Liver (tissue), 9 donors: ENCODE data around the gene TUBGCP6. TPM values are rescaled to one million over a fixed set of nuclear protein-coding genes. Genes with fewer than 3 reads are reported as not detected.

Experiments used
- DNase-seq: peaks from one replicate; pipeline ENCODE4 v3.0.0-alpha.2; 2017; ENCODE audit warnings: low spot score
- H3K27ac ChIP-seq, 2 donors: one replicate each; pipeline ENCODE4 v1.7.0; 2013; ENCODE audit warnings: inconsistent platforms in 2 of 2, low read length in 2 of 2, control low read depth in 1 of 2, low read depth in 1 of 2, mild to moderate bottlenecking in 1 of 2
- H3K27me3 ChIP-seq, 4 donors: one replicate each; pipeline versions ENCODE4 v1.6.1 to v1.7.0; 2013; ENCODE audit warnings: low read length in 3 of 4, inconsistent platforms in 1 of 4, mild to moderate bottlenecking in 1 of 4, moderate library complexity in 1 of 4; ENCODE audit not compliant: control insufficient read depth in 4 of 4, insufficient read depth in 4 of 4
- H3K36me3 ChIP-seq, 4 donors: one replicate each; pipeline versions ENCODE4 v1.6.1 to v1.7.0; 2013; ENCODE audit warnings: low read length in 3 of 4, mild to moderate bottlenecking in 3 of 4, low read depth in 1 of 4, moderate library complexity in 1 of 4; ENCODE audit not compliant: control insufficient read depth in 4 of 4, insufficient read depth in 3 of 4
- H3K4me1 ChIP-seq, 4 donors: one replicate each; pipeline versions ENCODE4 v1.6.1 to v1.7.0; 2013; ENCODE audit warnings: low read length in 3 of 4, mild to moderate bottlenecking in 3 of 4, moderate library complexity in 1 of 4; ENCODE audit not compliant: control insufficient read depth in 4 of 4, insufficient read depth in 4 of 4
- H3K4me3 ChIP-seq, 3 donors: one replicate each; pipeline versions ENCODE4 v1.6.1 to v1.7.0; 2013; ENCODE audit warnings: low read length in 3 of 3, control low read depth in 1 of 3, low read depth in 1 of 3, mild to moderate bottlenecking in 1 of 3
- H3K9ac ChIP-seq, 2 donors: one replicate each; pipeline ENCODE4 v1.7.0; 2013; ENCODE audit warnings: low read length in 2 of 2, mild to moderate bottlenecking in 2 of 2, moderate library complexity in 2 of 2, control low read depth in 1 of 2, low read depth in 1 of 2
- H3K9me3 ChIP-seq, 4 donors: one replicate each; pipeline versions ENCODE4 v1.6.1 to v1.7.0; 2013; ENCODE audit warnings: low read length in 3 of 4; ENCODE audit not compliant: control insufficient read depth in 4 of 4
- EGR1 ChIP-seq, 2 donors: IDR thresholded peaks; 2 replicates each; pipeline ENCODE4 v1.6.1; 2016 to 2018; ENCODE audit warnings: antibody characterized with exemption in 2 of 2, low read depth in 2 of 2
- FOXA1 ChIP-seq: IDR thresholded peaks from 2 replicates; pipeline ENCODE4 v1.6.1; 2016; ENCODE audit warnings: antibody characterized with exemption
- FOXA2 ChIP-seq: IDR thresholded peaks from 2 replicates; pipeline ENCODE4 v1.6.1; 2016; ENCODE audit warnings: antibody characterized with exemption
- GABPA ChIP-seq, 2 donors: IDR thresholded peaks in 1 of 2; conservative IDR thresholded peaks in 1 of 2; 2 replicates each; pipeline ENCODE4 v1.6.1; 2016; ENCODE audit warnings: antibody characterized with exemption in 2 of 2, mild to moderate bottlenecking in 1 of 2, moderate library complexity in 1 of 2
- HNF4A ChIP-seq, 2 donors: conservative IDR thresholded peaks; 2 replicates each; pipeline ENCODE4 v1.6.1; 2016; ENCODE audit warnings: antibody characterized with exemption in 2 of 2, mild to moderate bottlenecking in 2 of 2
- HNF4G ChIP-seq: IDR thresholded peaks from 2 replicates; pipeline ENCODE4 v1.6.1; 2016; ENCODE audit warnings: antibody characterized with exemption
- JUND ChIP-seq, 2 donors: IDR thresholded peaks; 2 replicates each; pipeline ENCODE4 v1.6.1; 2016; ENCODE audit warnings: antibody characterized with exemption in 2 of 2
- NR2F2 ChIP-seq: IDR thresholded peaks from 2 replicates; pipeline ENCODE4 v1.6.1; 2016; ENCODE audit warnings: antibody characterized with exemption
- RAD21 ChIP-seq, 2 donors: IDR thresholded peaks; 2 replicates each; pipeline ENCODE4 v1.6.1; 2016; ENCODE audit warnings: antibody characterized with exemption in 2 of 2, mild to moderate bottlenecking in 2 of 2
- RXRA ChIP-seq, 2 donors: IDR thresholded peaks; 2 replicates each; pipeline ENCODE4 v1.6.1; 2017 to 2018; ENCODE audit warnings: antibody characterized with exemption in 2 of 2, mild to moderate bottlenecking in 1 of 2
- SP1 ChIP-seq: IDR thresholded peaks from 2 replicates; pipeline ENCODE4 v1.6.1; 2018; ENCODE audit warnings: antibody characterized with exemption, mild to moderate bottlenecking
- TAF1 ChIP-seq: conservative IDR thresholded peaks from 2 replicates; pipeline ENCODE4 v1.6.1; 2016; ENCODE audit warnings: antibody characterized with exemption, mild to moderate bottlenecking
- WGBS: extraction: QIAGEN DNeasy Blood & Tissue Kit; methylation state at CpG from one replicate; pipeline ENCODE4 v1.1.7; 2013; 5-methylcytosine and 5-hydroxymethylcytosine counted together
- polyA plus RNA-seq, 2 donors: library from polyadenylated mRNA; stranded (reverse) in 1 of 2; unstranded in 1 of 2; fragments of 200-250 nt in 1 of 2; fragments of >200 nt in 1 of 2; fragmentation: Nextera tagmentation in 1 of 2; extraction: Ambion mirVana in 1 of 2; gene quantifications; one replicate each; pipeline versions ENCODE4 v1.2.1 to v1.2.3, GENCODE V29; 2013 to 2015
- total RNA-seq, 2 donors: library from RNA; depleted of rRNA; stranded (reverse); fragments of >200 nt; gene quantifications; one replicate each; pipeline ENCODE4 v1.2.3, GENCODE V29; 2014
- TF ChIP-seq, protein P1 (sequence below): IDR thresholded peaks from 2 replicates; pipeline ENCODE4 v1.6.1; 2016; ENCODE audit warnings: antibody characterized with exemption, mild to moderate bottlenecking
- TF ChIP-seq, protein P2 (sequence below): IDR thresholded peaks from 2 replicates; pipeline ENCODE4 v1.6.1; 2016; ENCODE audit warnings: antibody characterized with exemption
- TF ChIP-seq, protein P3 (sequence below): IDR thresholded peaks from 2 replicates; pipeline ENCODE4 v1.6.1; 2016; ENCODE audit warnings: antibody characterized with exemption
- TF ChIP-seq, protein P4 (sequence below): IDR thresholded peaks from 2 replicates; pipeline ENCODE4 v1.6.1; 2016; ENCODE audit warnings: antibody characterized with exemption
- TF ChIP-seq, protein P5 (sequence below): fragments of 150-350 bp; IDR thresholded peaks from 2 replicates; pipeline ENCODE4 v1.5.1; 2017; ENCODE audit warnings: improper control_type of control experiment, low read depth, low read length; ENCODE audit not compliant: missing input control
- donor health status: healthy.
- donor health status: healthy.
- donor health status: healthy.
- donor health status: healthy.
- donor health status: healthy.

The TUBGCP6 gene
- total and polyA plus RNA-seq, 4 donors, result 9.3 to 31.7 (median 16.4) TPM

DNA sequence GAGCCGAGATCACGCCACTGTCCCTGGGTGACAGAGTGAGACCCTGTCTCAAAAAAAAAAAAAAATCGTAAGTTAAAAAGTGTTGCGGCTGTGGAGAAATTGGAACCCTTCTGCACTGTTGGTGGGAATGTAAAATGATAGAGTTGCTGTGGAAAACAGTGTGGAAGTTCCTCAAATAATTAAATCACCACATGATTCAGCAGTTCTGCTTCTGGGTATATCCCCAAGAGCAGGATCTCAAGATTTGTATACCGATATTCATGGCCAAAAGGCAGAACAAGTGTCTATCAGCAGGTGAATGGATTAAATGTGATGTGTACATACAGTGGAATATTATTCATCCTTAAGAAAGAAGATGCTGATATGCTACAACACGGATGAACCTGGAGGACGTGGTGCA lies 40.3 kb downstream of the TUBGCP6 start (continued):
- no peak for TF ChIP-seq NR2F2
- no peak for TF ChIP-seq HNF4A (conservative IDR thresholded peaks at IDR 0.05)

DNA sequence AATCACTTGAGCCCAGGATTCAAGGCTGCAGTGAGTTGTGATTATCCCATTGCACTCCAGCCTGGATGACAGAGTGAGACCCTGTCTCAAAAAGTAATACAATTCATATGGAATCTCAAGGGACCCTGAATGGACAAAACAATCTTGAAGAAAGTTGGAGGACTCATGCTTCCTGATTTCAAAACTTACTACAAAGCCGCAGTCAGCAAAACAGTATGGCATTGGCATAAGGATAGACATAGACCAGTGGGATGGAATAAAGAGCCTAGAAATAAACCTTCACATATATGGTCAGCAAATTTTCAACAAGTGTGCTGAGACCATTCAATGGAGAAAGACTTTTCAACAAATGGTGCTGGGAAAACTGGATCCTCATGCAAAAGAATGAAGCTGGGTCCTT lies 41.5 kb downstream of the TUBGCP6 start:
- Histone ChIP-seq H3K4me1 (peaks cover 8 to 73% (median 55%) of the 10 kb centered on the region in 4 donors), H3K27me3 (no peaks in the 10 kb centered on the region)
- no peak for DNase-seq

More for the DNA sequence above, 41.5 kb downstream of the TUBGCP6 start:
- Histone ChIP-seq H3K36me3 (peaks cover 0 to 10% (median 3%) of the 10 kb centered on the region in 4 donors), H3K27ac (peak overlapping the region; percentile 25 to 53), H3K9ac (no peak overlapping the region), H3K4me3 (no peak overlapping the region), H3K9me3 (no peaks in the 10 kb centered on the region)
- TF ChIP-seq SP1, result no peak
- no peak for TF ChIP-seq TAF1
- no peak for TF ChIP-seq EGR1 (IDR thresholded peaks at IDR 0.05; ENCODE audit: low read depth in 2 of 2)
- TF ChIP-seq, protein P1, sequence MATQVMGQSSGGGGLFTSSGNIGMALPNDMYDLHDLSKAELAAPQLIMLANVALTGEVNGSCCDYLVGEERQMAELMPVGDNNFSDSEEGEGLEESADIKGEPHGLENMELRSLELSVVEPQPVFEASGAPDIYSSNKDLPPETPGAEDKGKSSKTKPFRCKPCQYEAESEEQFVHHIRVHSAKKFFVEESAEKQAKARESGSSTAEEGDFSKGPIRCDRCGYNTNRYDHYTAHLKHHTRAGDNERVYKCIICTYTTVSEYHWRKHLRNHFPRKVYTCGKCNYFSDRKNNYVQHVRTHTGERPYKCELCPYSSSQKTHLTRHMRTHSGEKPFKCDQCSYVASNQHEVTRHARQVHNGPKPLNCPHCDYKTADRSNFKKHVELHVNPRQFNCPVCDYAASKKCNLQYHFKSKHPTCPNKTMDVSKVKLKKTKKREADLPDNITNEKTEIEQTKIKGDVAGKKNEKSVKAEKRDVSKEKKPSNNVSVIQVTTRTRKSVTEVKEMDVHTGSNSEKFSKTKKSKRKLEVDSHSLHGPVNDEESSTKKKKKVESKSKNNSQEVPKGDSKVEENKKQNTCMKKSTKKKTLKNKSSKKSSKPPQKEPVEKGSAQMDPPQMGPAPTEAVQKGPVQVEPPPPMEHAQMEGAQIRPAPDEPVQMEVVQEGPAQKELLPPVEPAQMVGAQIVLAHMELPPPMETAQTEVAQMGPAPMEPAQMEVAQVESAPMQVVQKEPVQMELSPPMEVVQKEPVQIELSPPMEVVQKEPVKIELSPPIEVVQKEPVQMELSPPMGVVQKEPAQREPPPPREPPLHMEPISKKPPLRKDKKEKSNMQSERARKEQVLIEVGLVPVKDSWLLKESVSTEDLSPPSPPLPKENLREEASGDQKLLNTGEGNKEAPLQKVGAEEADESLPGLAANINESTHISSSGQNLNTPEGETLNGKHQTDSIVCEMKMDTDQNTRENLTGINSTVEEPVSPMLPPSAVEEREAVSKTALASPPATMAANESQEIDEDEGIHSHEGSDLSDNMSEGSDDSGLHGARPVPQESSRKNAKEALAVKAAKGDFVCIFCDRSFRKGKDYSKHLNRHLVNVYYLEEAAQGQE, result no peak
- TF ChIP-seq RXRA (IDR thresholded peaks at IDR 0.05), result no peak
- TF ChIP-seq, protein P2, sequence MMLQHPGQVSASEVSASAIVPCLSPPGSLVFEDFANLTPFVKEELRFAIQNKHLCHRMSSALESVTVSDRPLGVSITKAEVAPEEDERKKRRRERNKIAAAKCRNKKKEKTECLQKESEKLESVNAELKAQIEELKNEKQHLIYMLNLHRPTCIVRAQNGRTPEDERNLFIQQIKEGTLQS, result no peak
- TF ChIP-seq HNF4G, result no peak
- TF ChIP-seq NR2F2, result no peak
- TF ChIP-seq HNF4A (conservative IDR thresholded peaks at IDR 0.05), result no peak
- TF ChIP-seq, protein P3, sequence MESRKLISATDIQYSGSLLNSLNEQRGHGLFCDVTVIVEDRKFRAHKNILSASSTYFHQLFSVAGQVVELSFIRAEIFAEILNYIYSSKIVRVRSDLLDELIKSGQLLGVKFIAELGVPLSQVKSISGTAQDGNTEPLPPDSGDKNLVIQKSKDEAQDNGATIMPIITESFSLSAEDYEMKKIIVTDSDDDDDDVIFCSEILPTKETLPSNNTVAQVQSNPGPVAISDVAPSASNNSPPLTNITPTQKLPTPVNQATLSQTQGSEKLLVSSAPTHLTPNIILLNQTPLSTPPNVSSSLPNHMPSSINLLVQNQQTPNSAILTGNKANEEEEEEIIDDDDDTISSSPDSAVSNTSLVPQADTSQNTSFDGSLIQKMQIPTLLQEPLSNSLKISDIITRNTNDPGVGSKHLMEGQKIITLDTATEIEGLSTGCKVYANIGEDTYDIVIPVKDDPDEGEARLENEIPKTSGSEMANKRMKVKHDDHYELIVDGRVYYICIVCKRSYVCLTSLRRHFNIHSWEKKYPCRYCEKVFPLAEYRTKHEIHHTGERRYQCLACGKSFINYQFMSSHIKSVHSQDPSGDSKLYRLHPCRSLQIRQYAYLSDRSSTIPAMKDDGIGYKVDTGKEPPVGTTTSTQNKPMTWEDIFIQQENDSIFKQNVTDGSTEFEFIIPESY, result no peak
- TF ChIP-seq FOXA1, result no peak
- TF ChIP-seq RAD21 (IDR thresholded peaks at IDR 0.05), result no peak
- TF ChIP-seq, protein P4, sequence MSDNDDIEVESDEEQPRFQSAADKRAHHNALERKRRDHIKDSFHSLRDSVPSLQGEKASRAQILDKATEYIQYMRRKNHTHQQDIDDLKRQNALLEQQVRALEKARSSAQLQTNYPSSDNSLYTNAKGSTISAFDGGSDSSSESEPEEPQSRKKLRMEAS, result no peak
- no peak for TF ChIP-seq JUND (IDR thresholded peaks at IDR 0.05)
- TF ChIP-seq FOXA2, result no peak
- TF ChIP-seq, protein P5, sequence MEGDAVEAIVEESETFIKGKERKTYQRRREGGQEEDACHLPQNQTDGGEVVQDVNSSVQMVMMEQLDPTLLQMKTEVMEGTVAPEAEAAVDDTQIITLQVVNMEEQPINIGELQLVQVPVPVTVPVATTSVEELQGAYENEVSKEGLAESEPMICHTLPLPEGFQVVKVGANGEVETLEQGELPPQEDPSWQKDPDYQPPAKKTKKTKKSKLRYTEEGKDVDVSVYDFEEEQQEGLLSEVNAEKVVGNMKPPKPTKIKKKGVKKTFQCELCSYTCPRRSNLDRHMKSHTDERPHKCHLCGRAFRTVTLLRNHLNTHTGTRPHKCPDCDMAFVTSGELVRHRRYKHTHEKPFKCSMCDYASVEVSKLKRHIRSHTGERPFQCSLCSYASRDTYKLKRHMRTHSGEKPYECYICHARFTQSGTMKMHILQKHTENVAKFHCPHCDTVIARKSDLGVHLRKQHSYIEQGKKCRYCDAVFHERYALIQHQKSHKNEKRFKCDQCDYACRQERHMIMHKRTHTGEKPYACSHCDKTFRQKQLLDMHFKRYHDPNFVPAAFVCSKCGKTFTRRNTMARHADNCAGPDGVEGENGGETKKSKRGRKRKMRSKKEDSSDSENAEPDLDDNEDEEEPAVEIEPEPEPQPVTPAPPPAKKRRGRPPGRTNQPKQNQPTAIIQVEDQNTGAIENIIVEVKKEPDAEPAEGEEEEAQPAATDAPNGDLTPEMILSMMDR, result no peak
- no peak for TF ChIP-seq GABPA (IDR thresholded peaks at IDR 0.05 in 1 of 2, conservative IDR thresholded peaks at IDR 0.05 in 1 of 2)
- 97% methylated on average over 1 of the region's 1 CpG for WGBS
